GM12891 (cell line): ENCODE data around the gene NFKBIE.

Experiments used
- POLR2A ChIP-seq: IDR thresholded peaks from 2 replicates; pipeline ENCODE4 v1.6.1; 2011; ENCODE audit warnings: low read depth, low read length, control low read depth
- POLR2AphosphoS5 ChIP-seq: IDR thresholded peaks from 2 replicates; pipeline ENCODE4 v1.6.1; 2011; ENCODE audit warnings: low read depth, low read length, control low read depth
- POU2F2 ChIP-seq: IDR thresholded peaks from 2 replicates; pipeline ENCODE4 v1.6.1; 2011; ENCODE audit warnings: low read depth, mild to moderate bottlenecking, control low read depth, low read length, moderate library complexity
- SPI1 ChIP-seq: IDR thresholded peaks from 2 replicates; pipeline ENCODE4 v1.6.1; 2011; ENCODE audit warnings: low read depth, low read length, control low read depth
- TAF1 ChIP-seq: IDR thresholded peaks from 2 replicates; pipeline ENCODE4 v1.6.1; 2011; ENCODE audit warnings: low read depth, low read length, control low read depth

DNA sequence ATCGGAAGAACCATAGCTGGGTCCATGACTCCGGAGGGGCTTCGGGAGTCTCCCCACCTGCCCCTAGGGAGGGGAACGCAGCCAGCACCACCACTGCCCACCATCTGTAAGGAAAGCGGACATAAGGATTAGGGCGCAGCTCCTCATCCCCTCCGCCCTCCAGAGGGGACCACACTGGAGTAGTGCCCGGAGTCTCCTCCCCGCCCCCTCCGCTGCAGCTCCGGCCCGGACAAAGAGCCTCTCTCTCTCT is 8.7 kb downstream of the NFKBIE start:
- TF ChIP-seq POU2F2: no peak
- no peak for TF ChIP-seq SPI1
- no peak for TF ChIP-seq POLR2AphosphoS5
- TF ChIP-seq POLR2A: no peak
- TF ChIP-seq TAF1: no peak
